Measurements from ENCODE around the gene TAOK3. TPM values are rescaled to one million over a fixed set of nuclear protein-coding genes. Genes with fewer than 3 reads are reported as not detected.

TAOK3 gene
- total and polyA plus RNA-seq, 10 of the 15 experiments (the other 5 are each of a cell fraction or from before 2014, with no cell fraction given): 41.3 to 131 (median 57.8) TPM

GRCh38 chr12:118307069-118307954 is 65.4 kb downstream of the TAOK3 start:
- POLR2A ChIA-PET: interaction anchor here (0.6 to 4.7 kb wide), 16 partner anchors 9 to 140 kb away, joined by 3 to 28 read pairs (median 4); partner anchors contain the start of genes SUDS3 and TAOK3
- H4K20me1 ChIP-seq (ENCODE audit: control insufficient read depth, insufficient read depth): no peaks in the 10 kb centered on the region
- H3K4me3 ChIP-seq: peak overlapping the region; percentile 64
- peaks cover 38% of the 10 kb centered on the region for H3K4me1 ChIP-seq (ENCODE audit: control insufficient read depth, insufficient read depth, low read length)
- SMC1A ChIA-PET (ENCODE audit: uncharacterized antibody, unreplicated experiment): interaction anchor here (0.6 to 3.5 kb wide), 25 partner anchors 20 to 192 kb away, joined by 3 to 23 read pairs (median 5); partner anchors contain the start of genes PEBP1, SUDS3 and TAOK3
- H3K36me3 ChIP-seq (ENCODE audit: control insufficient read depth in 2 of 2, insufficient read depth in 2 of 2, low read length in 1 of 2): no peaks in the 10 kb centered on the region
- peak overlapping the region; percentile 42 for H2AFZ ChIP-seq (ENCODE audit: control insufficient read depth, low read depth, low read length)
- peak overlapping the region; percentile 71 for H3K9ac ChIP-seq (ENCODE audit: control insufficient read depth, insufficient read depth, low read length)
- TSS peak; percentile 82 for BruUV-seq (replicated peaks)
- in situ Hi-C loops (cut with MboI): no loop called here
- H3K27me3 ChIP-seq (replicated peaks in 1 of 2; ENCODE audit: control insufficient read depth in 2 of 2, insufficient read depth in 2 of 2, low read length in 1 of 2): no peaks in the 10 kb centered on the region
- CTCF ChIA-PET: interaction anchor here (0.6 to 3.4 kb wide), 11 partner anchors 25 to 125 kb away, joined by 4 to 45 read pairs (median 5); partner anchors contain the start of gene SUDS3
- DNase-seq (ENCODE audit: low read depth, low spot score): peak; percentile 69
- 2% methylated on average over 8 of the region's 8 CpGs for WGBS (ENCODE audit: insufficient coverage, insufficient replicate concordance, low lambda C conversion rate, missing lambda C conversion rate)
- peak; percentile 78 for ATAC-seq
- H3K4me2 ChIP-seq (ENCODE audit: control insufficient read depth, insufficient read depth): peak overlapping the region; percentile 95
- H3K9me3 ChIP-seq (replicated peaks; ENCODE audit: control insufficient read depth, insufficient read depth, low read length): no peaks in the 10 kb centered on the region
- H3K79me2 ChIP-seq (ENCODE audit: control insufficient read depth, insufficient read depth, low read length): peaks cover 57% of the 10 kb centered on the region
- H3K27ac ChIP-seq (ENCODE audit: control insufficient read depth, insufficient read depth): peak overlapping the region; percentile 98
- peak; percentile 86 for FAIRE-seq
- intact Hi-C loops (cut with micrococcal nuclease; ENCODE audit: unreplicated experiment): loop anchor here (2.0 kb wide), 3 partner anchors 51 to 125 kb away; partner anchors contain the start of gene TAOK3
- RAD21 ChIA-PET (ENCODE audit: unreplicated experiment): interaction anchor here (0.9 to 3.9 kb wide), 16 partner anchors 9 to 246 kb away, joined by 3 to 48 read pairs (median 5); partner anchors contain the start of genes PEBP1, SUDS3, TAOK3 and WSB2
- TF ChIP-seq MEF2A (IDR thresholded peaks at IDR 0.05; ENCODE audit: insufficient read depth, low read depth, low read length) (no peak), E4F1 (IDR thresholded peaks at IDR 0.05; ENCODE audit: borderline replicate concordance, partially characterized antibody) (no peak), MYC (IDR thresholded peaks at IDR 0.05; ENCODE audit: insufficient read depth, insufficient read length, insufficient replicate concordance, low read length, severe bottlenecking) (no peak), NKRF (conservative IDR thresholded peaks at IDR 0.05) (no peak), TCF12 (IDR thresholded peaks at IDR 0.05; ENCODE audit: low read depth, low read length) (no peak), SUPT20H (IDR thresholded peaks at IDR 0.05; ENCODE audit: borderline replicate concordance, control insufficient read depth, low read depth, low read length) (no peak), JUND (IDR thresholded peaks at IDR 0.05; ENCODE audit: low read depth, low read length) (no peak), TAF1 (IDR thresholded peaks at IDR 0.05; ENCODE audit: borderline replicate concordance, low read depth, low read length) (no peak), POLR2AphosphoS2 (IDR thresholded peaks at IDR 0.05; ENCODE audit: low read depth, low read length) (no peak), DPF2 (IDR thresholded peaks at IDR 0.05) (peak; percentile 42; the same call in 1 of the 2 replicates), NR2F1 (conservative IDR thresholded peaks at IDR 0.05) (peak; percentile 39; the same call in 1 of the 2 replicates), HCFC1 (IDR thresholded peaks at IDR 0.05; ENCODE audit: low read length) (no peak), BRCA1 (IDR thresholded peaks at IDR 0.05; ENCODE audit: low read depth, low read length) (no peak), RUNX3 (IDR thresholded peaks at IDR 0.05; ENCODE audit: low read length) (peak; percentile 84), ZZZ3 (IDR thresholded peaks at IDR 0.05; ENCODE audit: control insufficient read depth, insufficient read length, low read depth) (no peak), KAT2A (conservative IDR thresholded peaks at IDR 0.05; ENCODE audit: control insufficient read depth, low read depth, low read length) (no peak), CHD1 (IDR thresholded peaks at IDR 0.05; ENCODE audit: low read depth, low read length) (0 out of 2 replicates have a peak, but pooled peaks have one; percentile 78), ASH2L (IDR thresholded peaks at IDR 0.05; ENCODE audit: borderline replicate concordance, low read depth) (no peak), FOS (IDR thresholded peaks at IDR 0.05; ENCODE audit: borderline replicate concordance, extremely low read depth, insufficient read length) (no peak)
